NCI-H1930 (cell line): ENCODE data around the gene RGL3.
"Not testable (repeated sequence)": the region's sequence is repeated elsewhere in the genome, so short reads cannot be mapped to it uniquely, and the experiment has no call there.

Experiments
- DNase-seq, 2 experiments: peaks; one replicate each; lab custom pipeline; 2025; lab: John Stamatoyannopoulos, UW

The RGL3 gene

GRCh38 chr19:11361771-11362731 is 57.1 kb downstream of the RGL3 start:
- DNase-seq: no peak

- DNase-seq: no peak
Measured at GRCh38 chr19:11361037-11361770, 57.9 kb downstream of the RGL3 start.

- no peak for DNase-seq
Measured at GRCh38 chr19:11359421-11359820, 59.7 kb downstream of the RGL3 start.

GRCh38 chr19:11356676-11357550 is 62.2 kb downstream of the RGL3 start:
- DNase-seq: no peak

GRCh38 chr19:11356074-11356397 is 63.1 kb downstream of the RGL3 start:
- no peak for DNase-seq

- peak; percentile 70 for DNase-seq
Measured at GRCh38 chr19:11355160-11356073, 63.7 kb downstream of the RGL3 start, which contains the start of gene PLPPR2. TSS of gene PLPPR2 (plus strand) at chr19:11355432. CDS start at chr19:11357674, 2,242 bp downstream.

GRCh38 chr19:11354102-11354501 is 65.0 kb downstream of the RGL3 start:
- DNase-seq: not testable (repeated sequence)

- DNase-seq: no peak
Measured at GRCh38 chr19:11349171-11349570, 69.9 kb downstream of the RGL3 start.

- DNase-seq: no peak
Measured at GRCh38 chr19:11347546-11348039, 71.5 kb downstream of the RGL3 start.

- peak; percentile 92 to 94 for DNase-seq
Measured at GRCh38 chr19:11346104-11346940, 72.8 kb downstream of the RGL3 start, which contains the start of the genes CCDC159 and TMEM205. TSS of gene CCDC159 (plus strand) at chr19:11346519. CDS start at chr19:11346607, 88 bp downstream. TSS of gene TMEM205 (minus strand) at chr19:11346268. CDS start at chr19:11345619, 649 bp downstream.

- no peak for DNase-seq
Measured at GRCh38 chr19:11345122-11345803, 73.9 kb downstream of the RGL3 start.
